IgD-negative memory B cell (primary cell): ENCODE results near the gene KIF26B. TPM values are rescaled to one million over a fixed set of nuclear protein-coding genes. Genes with fewer than 3 reads are reported as not detected.

Experiments
- H3K27ac Mint-ChIP-seq, 3 donors: one replicate each; pipeline ENCODE4 v1.8.0; 2020 to 2022; ENCODE audit warnings: mild to moderate bottlenecking in 3 of 3, mixed read lengths in 3 of 3, moderate library complexity in 1 of 3
- H3K27me3 Mint-ChIP-seq: one replicate; pipeline ENCODE4 v1.8.0; 2021; ENCODE audit warnings: mixed read lengths
- H3K36me3 Mint-ChIP-seq: one replicate; pipeline ENCODE4 v1.8.0; 2020; ENCODE audit warnings: mild to moderate bottlenecking, mixed read lengths
- H3K4me1 Mint-ChIP-seq, 3 donors: one replicate each; pipeline ENCODE4 v1.8.0; 2020 to 2022; ENCODE audit warnings: mixed read lengths in 3 of 3, mild to moderate bottlenecking in 1 of 3
- H3K4me3 Mint-ChIP-seq, 4 donors: one replicate each; pipeline ENCODE4 v1.8.0; 2020 to 2022; ENCODE audit warnings: mild to moderate bottlenecking in 4 of 4, mixed read lengths in 4 of 4, moderate library complexity in 3 of 4
- H3K9me3 Mint-ChIP-seq, 3 donors: one replicate each; pipeline ENCODE4 v1.8.0; 2020 to 2021; ENCODE audit warnings: mixed read lengths in 3 of 3, mild to moderate bottlenecking in 1 of 3
- polyA plus RNA-seq: library from polyadenylated mRNA; unstranded; fragments of 300-500 nt; fragmentation: Illumina TruSeq; gene quantifications from one replicate; pipeline ENCODE4 v1.2.3, GENCODE V29; 2021

KIF26B gene
- polyA plus RNA-seq, 1 donor from 2014 or later: 0.29 TPM

- H3K27ac Mint-ChIP-seq: peak overlapping the region in 1 of 3 donors; percentile 65
Observed at GRCh38 chr1:245751726-245752470, 597.1 kb downstream of the KIF26B start.

GRCh38 chr1:245752561-245752960 lies 597.8 kb downstream of the KIF26B start:
- Mint-ChIP-seq H3K4me1 (peaks cover 13 to 19% (median 14%) of the 10 kb centered on the region in 3 donors), H3K27ac (no peak overlapping the region), H3K9me3 (peaks cover 0 to 14% (median 0%) of the 10 kb centered on the region in 3 donors), H3K4me3 (no peak overlapping the region), H3K36me3 (peaks cover 17% of the 10 kb centered on the region), H3K27me3 (no peaks in the 10 kb centered on the region)

More at GRCh38 chr1:245751726-245752470, 597.1 kb downstream of the KIF26B start:
- H3K36me3 Mint-ChIP-seq: peaks cover 23% of the 10 kb centered on the region
- no peaks in the 10 kb centered on the region for H3K27me3 Mint-ChIP-seq
- peaks cover 0 to 14% (median 0%) of the 10 kb centered on the region in 3 donors for H3K9me3 Mint-ChIP-seq
- peaks cover 12 to 19% (median 14%) of the 10 kb centered on the region in 3 donors for H3K4me1 Mint-ChIP-seq
- H3K4me3 Mint-ChIP-seq: no peak overlapping the region

DNA sequence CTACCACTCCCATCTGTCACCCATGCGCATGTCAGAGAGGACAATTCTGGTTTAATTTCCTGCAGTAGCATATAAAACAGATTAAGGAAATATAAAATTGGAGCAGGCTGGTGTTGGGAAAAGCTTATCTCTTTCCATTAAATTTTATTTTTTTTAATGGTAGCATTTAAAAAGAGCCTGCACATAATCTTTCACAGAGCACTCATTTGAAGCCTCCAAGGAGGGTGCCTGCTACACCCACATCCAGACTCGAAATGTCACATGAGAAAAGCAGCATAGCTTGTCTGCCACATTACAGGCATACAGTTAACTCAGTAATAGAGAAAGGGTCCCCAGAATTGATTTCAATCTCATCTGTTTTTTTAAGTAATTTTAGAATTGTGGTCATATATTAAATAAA lies 599.0 kb downstream of the KIF26B start:
- H3K27me3 Mint-ChIP-seq: no peaks in the 10 kb centered on the region
- H3K4me3 Mint-ChIP-seq: peak overlapping the region in 1 of 4 donors; percentile 43
- peaks cover 14 to 19% (median 15%) of the 10 kb centered on the region in 3 donors for H3K4me1 Mint-ChIP-seq
- peaks cover 11% of the 10 kb centered on the region for H3K36me3 Mint-ChIP-seq
- H3K9me3 Mint-ChIP-seq: peaks cover 0 to 22% (median 0%) of the 10 kb centered on the region in 3 donors
- H3K27ac Mint-ChIP-seq: no peak overlapping the region

DNA sequence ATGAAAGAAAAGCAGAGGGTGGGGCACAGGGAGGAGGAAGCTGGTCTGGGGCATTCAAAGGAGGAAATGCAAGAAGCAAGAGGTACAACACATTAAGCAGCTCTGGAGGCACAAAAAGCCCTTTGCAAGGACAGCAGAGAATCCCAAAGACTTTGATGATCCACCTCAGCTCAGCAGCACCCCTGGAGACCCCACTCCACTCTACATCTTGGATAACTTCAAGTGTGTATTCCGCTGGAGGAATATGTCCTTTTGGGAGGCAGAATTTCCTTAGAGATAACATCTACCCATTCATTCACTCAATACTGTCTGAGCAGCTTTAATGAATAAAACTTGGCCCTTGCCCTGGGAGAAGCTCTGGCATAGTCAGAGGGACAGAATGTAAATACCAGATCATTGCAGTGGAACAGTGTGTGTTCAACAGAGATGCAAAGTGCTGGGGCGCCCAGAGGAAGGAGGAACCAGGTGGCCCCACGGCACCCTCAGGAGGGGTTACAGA lies 599.7 kb downstream of the KIF26B start:
- Mint-ChIP-seq H3K4me3 (peak overlapping the region in 2 of 4 donors; percentile 77 to 81), H3K27me3 (no peaks in the 10 kb centered on the region), H3K9me3 (peaks cover 0 to 23% (median 0%) of the 10 kb centered on the region in 3 donors), H3K36me3 (peaks cover 9% of the 10 kb centered on the region), H3K4me1 (peaks cover 14 to 19% (median 15%) of the 10 kb centered on the region in 3 donors), H3K27ac (peak overlapping the region in 2 of 3 donors; percentile 5 to 69)
